ENCODE results near the gene PARVB.

Gene PARVB

DNA sequence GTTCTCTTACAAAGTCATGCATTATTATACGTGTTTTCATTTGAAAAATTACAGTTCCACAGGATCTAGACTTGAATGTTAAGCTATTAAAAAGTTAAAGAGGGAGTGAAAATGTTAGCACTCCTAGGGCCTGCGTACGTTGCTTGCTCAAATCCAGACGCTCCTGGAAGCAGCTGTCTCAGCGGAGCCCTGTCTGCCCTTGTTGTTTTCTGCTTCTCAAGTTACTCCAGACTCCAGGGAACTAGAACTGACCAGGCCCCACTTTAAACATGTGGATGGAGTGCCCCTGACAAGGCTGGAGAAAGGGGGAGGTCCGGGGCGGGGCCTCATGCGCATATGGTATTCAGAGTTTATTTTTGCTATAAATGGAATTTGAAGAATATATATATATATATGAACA, 9.6 kb downstream of the PARVB start:
- DNase-seq (ENCODE audit: low read depth), result no peak
- TF ChIP-seq, protein P1, sequence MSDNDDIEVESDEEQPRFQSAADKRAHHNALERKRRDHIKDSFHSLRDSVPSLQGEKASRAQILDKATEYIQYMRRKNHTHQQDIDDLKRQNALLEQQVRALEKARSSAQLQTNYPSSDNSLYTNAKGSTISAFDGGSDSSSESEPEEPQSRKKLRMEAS (IDR thresholded peaks at IDR 0.05; ENCODE audit: low read depth, low read length), result no peak
- TF ChIP-seq, protein P2, sequence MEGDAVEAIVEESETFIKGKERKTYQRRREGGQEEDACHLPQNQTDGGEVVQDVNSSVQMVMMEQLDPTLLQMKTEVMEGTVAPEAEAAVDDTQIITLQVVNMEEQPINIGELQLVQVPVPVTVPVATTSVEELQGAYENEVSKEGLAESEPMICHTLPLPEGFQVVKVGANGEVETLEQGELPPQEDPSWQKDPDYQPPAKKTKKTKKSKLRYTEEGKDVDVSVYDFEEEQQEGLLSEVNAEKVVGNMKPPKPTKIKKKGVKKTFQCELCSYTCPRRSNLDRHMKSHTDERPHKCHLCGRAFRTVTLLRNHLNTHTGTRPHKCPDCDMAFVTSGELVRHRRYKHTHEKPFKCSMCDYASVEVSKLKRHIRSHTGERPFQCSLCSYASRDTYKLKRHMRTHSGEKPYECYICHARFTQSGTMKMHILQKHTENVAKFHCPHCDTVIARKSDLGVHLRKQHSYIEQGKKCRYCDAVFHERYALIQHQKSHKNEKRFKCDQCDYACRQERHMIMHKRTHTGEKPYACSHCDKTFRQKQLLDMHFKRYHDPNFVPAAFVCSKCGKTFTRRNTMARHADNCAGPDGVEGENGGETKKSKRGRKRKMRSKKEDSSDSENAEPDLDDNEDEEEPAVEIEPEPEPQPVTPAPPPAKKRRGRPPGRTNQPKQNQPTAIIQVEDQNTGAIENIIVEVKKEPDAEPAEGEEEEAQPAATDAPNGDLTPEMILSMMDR (IDR thresholded peaks at IDR 0.05; ENCODE audit: low read depth, low read length), result no peak
- TF ChIP-seq MYC (IDR thresholded peaks at IDR 0.05; ENCODE audit: low read depth, low read length) (no peak), POLR2A (IDR thresholded peaks at IDR 0.05; ENCODE audit: extremely low read depth, insufficient read length) (no peak)
- H3K4me3 ChIP-seq (ENCODE audit: low read depth, low read length), result no peak overlapping the region

DNA sequence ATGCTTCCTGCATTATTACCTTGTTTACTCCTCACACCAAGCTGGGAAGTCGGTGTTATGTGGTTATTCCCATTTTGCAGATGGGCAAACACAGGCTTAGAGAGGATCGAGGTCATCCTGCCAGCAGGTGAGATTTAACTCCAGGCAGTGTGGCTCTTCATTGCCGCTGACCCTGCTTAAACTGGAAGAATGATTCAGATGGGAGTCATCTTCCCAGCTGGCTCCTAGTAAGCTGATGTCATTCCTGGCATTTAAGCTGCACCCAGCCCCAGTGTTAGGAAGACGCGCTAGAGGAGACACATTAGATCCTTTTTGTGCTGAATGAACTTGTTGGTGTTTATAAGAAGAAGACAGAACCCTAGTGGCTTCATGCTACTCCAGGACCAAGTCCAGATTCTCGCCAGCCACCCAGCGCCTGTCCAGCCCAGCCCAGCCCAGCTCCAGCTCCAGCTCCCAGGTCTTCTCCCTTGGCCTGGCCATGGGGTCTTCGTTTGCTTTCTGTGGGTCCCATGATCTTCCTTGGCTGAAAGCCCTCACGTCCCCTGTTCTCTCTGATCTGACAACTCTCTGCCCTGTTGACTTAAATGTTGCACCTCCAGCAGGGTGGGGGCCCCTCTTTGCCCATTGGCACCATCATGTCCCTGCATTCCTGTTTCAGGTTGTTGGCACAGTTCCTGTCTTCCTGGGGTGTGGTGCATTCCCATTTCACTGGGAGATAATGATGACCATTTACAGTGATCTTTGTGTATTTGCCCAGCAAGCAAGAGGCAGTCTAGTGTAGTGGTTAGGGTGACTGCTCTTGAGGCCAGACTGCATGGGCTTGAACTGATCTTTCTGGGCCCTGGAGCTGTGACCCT, 13.6 kb downstream of the PARVB start:
- TF ChIP-seq POLR2A (IDR thresholded peaks at IDR 0.05; ENCODE audit: extremely low read depth, insufficient read length) (no peak), MYC (IDR thresholded peaks at IDR 0.05; ENCODE audit: low read depth, low read length) (no peak)
- TF ChIP-seq, protein P1 (IDR thresholded peaks at IDR 0.05; ENCODE audit: low read depth, low read length), result no peak
- TF ChIP-seq, protein P2 (IDR thresholded peaks at IDR 0.05; ENCODE audit: low read depth, low read length), result no peak
- no peak overlapping the region for H3K4me3 ChIP-seq (ENCODE audit: low read depth, low read length)
- no peak for DNase-seq (ENCODE audit: low read depth)

DNA sequence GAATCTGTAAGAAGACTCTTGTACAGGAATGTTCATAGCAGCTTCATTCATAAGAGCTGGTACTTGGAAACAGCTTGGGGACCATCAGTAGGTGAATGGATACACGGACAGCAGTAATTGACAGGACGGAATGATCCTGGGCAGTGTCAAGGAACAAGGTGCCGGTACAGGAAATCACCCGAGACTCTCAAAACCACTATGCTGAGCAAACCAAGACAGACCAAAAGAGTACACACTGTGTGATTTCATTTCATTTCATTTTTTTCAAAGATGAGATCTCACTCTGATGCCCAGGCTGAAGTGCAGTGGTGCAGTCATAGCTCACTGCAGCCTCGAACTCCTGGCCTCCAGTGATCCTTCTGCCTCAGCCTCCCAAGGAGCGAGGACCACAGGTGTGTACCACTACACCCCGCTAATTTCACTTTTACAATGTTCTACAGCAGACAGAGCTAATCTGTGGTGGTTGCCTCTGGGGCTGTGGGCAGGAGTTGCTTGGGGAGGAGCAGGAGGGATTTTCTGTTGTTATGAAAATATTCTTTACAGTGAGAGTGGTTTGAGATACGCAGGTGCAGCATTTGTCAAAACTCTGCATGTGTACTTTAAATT, 15.6 kb downstream of the PARVB start:
- TF ChIP-seq, protein P1 (IDR thresholded peaks at IDR 0.05; ENCODE audit: low read depth, low read length), result no peak
- no peak for DNase-seq (ENCODE audit: low read depth)

DNA sequence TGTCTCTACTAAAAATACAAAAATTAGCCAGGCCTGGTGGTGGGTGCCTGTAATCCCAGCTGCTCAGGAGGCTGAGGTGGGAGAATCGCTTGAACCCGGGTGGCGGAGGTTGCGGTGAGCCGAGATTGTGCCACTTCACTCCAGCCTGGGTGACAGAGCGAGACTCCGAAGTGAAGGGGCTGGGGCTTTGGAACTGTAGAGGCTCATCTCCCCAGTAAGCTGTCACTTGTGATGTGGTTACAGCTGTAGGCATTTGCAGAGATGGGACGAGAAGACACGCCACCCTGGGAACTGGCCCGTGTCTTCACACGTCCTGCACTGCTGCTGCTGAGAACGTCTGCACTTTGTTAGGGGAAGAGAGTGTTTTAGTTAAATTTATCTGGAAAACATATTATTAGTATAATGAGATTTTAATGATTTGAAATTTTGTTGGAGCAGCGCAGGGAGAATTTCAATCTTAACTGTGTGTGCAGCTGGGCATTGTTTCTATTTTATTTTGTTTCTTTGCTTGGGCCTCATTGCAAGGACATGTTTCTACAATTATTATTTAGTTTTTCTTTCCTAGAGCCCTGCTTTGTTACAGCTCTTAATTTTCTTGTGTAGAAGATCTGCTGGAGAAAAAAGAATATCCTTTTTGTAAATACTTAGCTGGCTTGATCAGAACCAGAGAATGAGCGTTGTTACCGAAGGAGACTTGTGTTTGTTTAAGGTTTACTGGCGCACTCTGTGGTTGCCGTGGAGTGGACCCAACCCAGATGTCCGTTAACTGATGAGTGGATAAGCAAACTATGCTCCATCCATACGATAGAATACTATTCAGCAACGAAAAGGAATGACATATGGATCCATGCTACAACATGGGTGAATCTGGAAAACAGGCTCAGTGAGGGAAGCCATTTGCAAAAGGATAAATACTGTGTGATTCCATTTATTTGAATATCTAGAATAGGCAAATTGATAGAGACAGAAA, 18.4 kb downstream of the PARVB start:
- no peak for DNase-seq (ENCODE audit: low read depth)
- no peak overlapping the region for H3K4me3 ChIP-seq (ENCODE audit: low read depth, low read length)
- TF ChIP-seq, protein P2 (IDR thresholded peaks at IDR 0.05; ENCODE audit: low read depth, low read length), result no peak
- TF ChIP-seq, protein P1 (IDR thresholded peaks at IDR 0.05; ENCODE audit: low read depth, low read length), result no peak
- no peak for TF ChIP-seq MYC (IDR thresholded peaks at IDR 0.05; ENCODE audit: low read depth, low read length)
- TF ChIP-seq POLR2A (IDR thresholded peaks at IDR 0.05; ENCODE audit: extremely low read depth, insufficient read length), result no peak

More for the DNA sequence above, 15.6 kb downstream of the PARVB start:
- H3K4me3 ChIP-seq (ENCODE audit: low read depth, low read length), result no peak overlapping the region

DNA sequence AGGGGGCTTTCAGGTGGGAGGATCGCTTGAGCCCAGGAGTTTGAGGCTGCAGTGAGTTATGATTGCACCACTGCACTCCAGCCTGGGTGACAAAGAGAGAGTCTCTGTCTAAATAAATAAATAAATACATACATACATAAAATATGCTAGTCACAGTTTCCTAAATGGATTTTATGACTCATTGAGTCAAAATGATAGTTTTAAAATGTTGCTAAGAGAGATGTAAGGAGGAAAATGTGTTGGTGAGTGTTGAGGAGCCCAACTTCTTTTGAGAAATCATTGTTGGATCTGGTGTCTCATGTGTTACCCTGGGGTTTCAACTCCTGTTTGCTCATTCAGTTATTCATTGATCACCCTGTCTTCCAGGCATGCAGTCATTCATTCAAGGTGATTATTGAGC, 21.0 kb downstream of the PARVB start:
- H3K4me3 ChIP-seq (ENCODE audit: low read depth, low read length), result no peak overlapping the region
- TF ChIP-seq MYC (IDR thresholded peaks at IDR 0.05; ENCODE audit: low read depth, low read length) (no peak), POLR2A (IDR thresholded peaks at IDR 0.05; ENCODE audit: extremely low read depth, insufficient read length) (no peak)
- TF ChIP-seq, protein P2 (IDR thresholded peaks at IDR 0.05; ENCODE audit: low read depth, low read length), result no peak
- TF ChIP-seq, protein P1 (IDR thresholded peaks at IDR 0.05; ENCODE audit: low read depth, low read length), result no peak
- no peak for DNase-seq (ENCODE audit: low read depth)
